PFSK-1 (cell line): ENCODE measurements around the gene CXXC1.
A peak's percentile ranks its signal among the peaks of the same experiment; 100 is the strongest.

Experiments used
- FOXP2 ChIP-seq: optimal IDR thresholded peaks from 2 replicates; pipeline ENCODE3; 2011; ENCODE audit warnings: borderline replicate concordance, control low read depth, inconsistent platforms; ENCODE audit not compliant: insufficient read depth; ENCODE audit errors: extremely low read length, extremely low read depth
- POLR2AphosphoS5 ChIP-seq: IDR thresholded peaks from 2 replicates; pipeline ENCODE4 v1.6.1; 2012; ENCODE audit warnings: low read depth, mild to moderate bottlenecking, control low read depth, low read length, moderate library complexity
- SIN3A ChIP-seq: IDR thresholded peaks from 2 replicates; pipeline ENCODE4 v1.6.1; 2012; ENCODE audit warnings: mild to moderate bottlenecking, low read length, moderate library complexity, borderline replicate concordance; ENCODE audit not compliant: insufficient read depth
- TAF1 ChIP-seq: IDR thresholded peaks from 2 replicates; pipeline ENCODE4 v1.6.1; 2012; ENCODE audit warnings: low read length, control low read depth, borderline replicate concordance; ENCODE audit not compliant: insufficient read depth
- TF ChIP-seq, protein P1 (sequence below), 2 experiments: IDR thresholded peaks; 2 replicates each; pipeline versions ENCODE4 v1.6.1 to v1.8.0; 2011 to 2012; ENCODE audit warnings: low read depth in 2 of 2, low read length in 2 of 2, control low read depth in 1 of 2, inconsistent platforms in 1 of 2, mild to moderate bottlenecking in 1 of 2, moderate library complexity in 1 of 2; ENCODE audit not compliant: insufficient read depth in 1 of 2

DNA sequence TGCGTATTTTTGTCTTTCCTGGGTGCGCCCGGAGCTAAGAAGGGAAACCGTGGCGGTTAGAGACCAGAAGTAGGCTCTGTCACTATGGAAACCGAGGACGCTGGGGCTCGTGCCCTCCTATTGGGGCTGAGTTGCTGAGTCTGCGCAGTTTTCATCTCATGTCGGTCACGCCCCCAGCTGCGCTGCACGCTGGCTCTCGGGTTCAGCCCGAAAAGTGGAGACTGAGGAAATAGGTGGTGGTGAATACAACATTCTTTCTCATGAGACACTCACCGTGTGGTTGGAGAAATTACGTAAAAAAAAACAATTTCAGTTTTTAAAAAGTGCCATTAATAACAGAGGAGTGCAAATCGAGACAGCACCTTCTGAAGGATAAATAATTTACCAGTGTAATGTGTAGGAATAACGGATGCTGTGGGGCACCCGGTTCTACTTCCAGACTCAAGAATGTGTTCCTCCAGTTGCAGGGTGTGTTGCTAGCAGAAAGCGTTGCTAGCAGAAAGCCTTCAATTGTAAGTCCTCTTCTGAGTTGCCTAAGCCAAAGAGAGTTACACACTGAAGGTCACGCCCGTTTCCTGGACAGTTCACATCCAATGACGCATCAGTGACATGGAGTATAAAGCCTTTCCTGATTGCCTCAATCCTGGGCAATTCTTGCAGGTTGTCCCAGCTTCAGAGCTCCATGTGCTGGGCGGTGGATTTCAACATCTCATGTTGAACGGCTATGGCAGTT, 20.4 kb upstream of the CXXC1 start:
- TF ChIP-seq POLR2AphosphoS5 (no peak), TAF1 (no peak), SIN3A (0 out of 2 replicates have a peak, but pooled peaks have one; percentile 24), FOXP2 (no peak)
- TF ChIP-seq, protein P1, sequence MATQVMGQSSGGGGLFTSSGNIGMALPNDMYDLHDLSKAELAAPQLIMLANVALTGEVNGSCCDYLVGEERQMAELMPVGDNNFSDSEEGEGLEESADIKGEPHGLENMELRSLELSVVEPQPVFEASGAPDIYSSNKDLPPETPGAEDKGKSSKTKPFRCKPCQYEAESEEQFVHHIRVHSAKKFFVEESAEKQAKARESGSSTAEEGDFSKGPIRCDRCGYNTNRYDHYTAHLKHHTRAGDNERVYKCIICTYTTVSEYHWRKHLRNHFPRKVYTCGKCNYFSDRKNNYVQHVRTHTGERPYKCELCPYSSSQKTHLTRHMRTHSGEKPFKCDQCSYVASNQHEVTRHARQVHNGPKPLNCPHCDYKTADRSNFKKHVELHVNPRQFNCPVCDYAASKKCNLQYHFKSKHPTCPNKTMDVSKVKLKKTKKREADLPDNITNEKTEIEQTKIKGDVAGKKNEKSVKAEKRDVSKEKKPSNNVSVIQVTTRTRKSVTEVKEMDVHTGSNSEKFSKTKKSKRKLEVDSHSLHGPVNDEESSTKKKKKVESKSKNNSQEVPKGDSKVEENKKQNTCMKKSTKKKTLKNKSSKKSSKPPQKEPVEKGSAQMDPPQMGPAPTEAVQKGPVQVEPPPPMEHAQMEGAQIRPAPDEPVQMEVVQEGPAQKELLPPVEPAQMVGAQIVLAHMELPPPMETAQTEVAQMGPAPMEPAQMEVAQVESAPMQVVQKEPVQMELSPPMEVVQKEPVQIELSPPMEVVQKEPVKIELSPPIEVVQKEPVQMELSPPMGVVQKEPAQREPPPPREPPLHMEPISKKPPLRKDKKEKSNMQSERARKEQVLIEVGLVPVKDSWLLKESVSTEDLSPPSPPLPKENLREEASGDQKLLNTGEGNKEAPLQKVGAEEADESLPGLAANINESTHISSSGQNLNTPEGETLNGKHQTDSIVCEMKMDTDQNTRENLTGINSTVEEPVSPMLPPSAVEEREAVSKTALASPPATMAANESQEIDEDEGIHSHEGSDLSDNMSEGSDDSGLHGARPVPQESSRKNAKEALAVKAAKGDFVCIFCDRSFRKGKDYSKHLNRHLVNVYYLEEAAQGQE (IDR thresholded peaks at IDR 0.05; ENCODE audit: insufficient read depth in 1 of 2, low read depth in 2 of 2, low read length in 2 of 2): no peak
